Vagina (tissue), 2 donors: ENCODE results near the gene AQP7. TPM values are rescaled to one million over a fixed set of nuclear protein-coding genes. Genes with fewer than 3 reads are reported as not detected.
"Not testable (repeated sequence)": the region's sequence is repeated elsewhere in the genome, so short reads cannot be mapped to it uniquely, and the experiment has no call there.

Experiments used
- DNase-seq, 2 donors: peaks; one replicate each; pipeline ENCODE4 v3.0.0-alpha.2; 2017; ENCODE audit errors: extremely low spot score in 2 of 2
- H3K27ac ChIP-seq: fragments of 200-600 bp; sonication (generic); one replicate; pipeline ENCODE4 v1.5.1; 2019
- H3K27me3 ChIP-seq: fragments of 200-600 bp; sonication (generic); one replicate; pipeline ENCODE4 v1.5.1; 2019
- H3K36me3 ChIP-seq, 2 donors: fragments of 200-600 bp; sonication (generic); one replicate each; pipeline ENCODE4 v1.5.1; 2017 to 2019
- H3K4me1 ChIP-seq: fragments of 200-600 bp; sonication (generic); one replicate; pipeline ENCODE4 v1.5.1; 2019
- H3K4me3 ChIP-seq, 2 donors: fragments of 200-600 bp; sonication (generic); 1 replicate in 1 of 2; 2 replicates in 1 of 2; pipeline ENCODE4 v1.5.1; 2016 to 2019
- H3K9me3 ChIP-seq: fragments of 200-600 bp; sonication (generic); one replicate; pipeline ENCODE4 v1.5.1; 2019
- POLR2A ChIP-seq, 2 donors: fragments of 450-650 bp; IDR thresholded peaks; one replicate each; pipeline ENCODE4 v1.6.1; 2017; ENCODE audit warnings: antibody characterized with exemption in 2 of 2, mild to moderate bottlenecking in 2 of 2, moderate library complexity in 2 of 2
- POLR2AphosphoS5 ChIP-seq, 2 donors: sonication (generic); formaldehyde crosslinking; IDR thresholded peaks; one replicate each; pipeline ENCODE4 v1.9.0; 2017; ENCODE audit warnings: antibody characterized with exemption in 2 of 2, mild to moderate bottlenecking in 2 of 2, low read depth in 1 of 2; ENCODE audit not compliant: insufficient read depth in 1 of 2
- intact Hi-C: fragments of 100-400 bp; cut with DNase I; formaldehyde crosslinking; loops from one replicate; pipeline ENCODE4 v1.15.1; 2023
- total RNA-seq: library from RNA; depleted of rRNA; stranded (reverse); fragments of >200 nt; gene quantifications from one replicate; pipeline ENCODE4 v1.2.3, GENCODE V29; 2016
- TF ChIP-seq, protein P1 (sequence below), 3 experiments: fragments of 450-650 bp in 2 of 3; fragments of 200-600 bp in 1 of 3; sonication (generic) in 1 of 3; IDR thresholded peaks; one replicate each; pipeline ENCODE4 v1.5.1; 2017 to 2019; ENCODE audit warnings: antibody characterized with exemption in 3 of 3, mild to moderate bottlenecking in 2 of 3, moderate library complexity in 2 of 3

Gene AQP7
- total RNA-seq, 1 donor from 2014 or later = 6.4 TPM

DNA sequence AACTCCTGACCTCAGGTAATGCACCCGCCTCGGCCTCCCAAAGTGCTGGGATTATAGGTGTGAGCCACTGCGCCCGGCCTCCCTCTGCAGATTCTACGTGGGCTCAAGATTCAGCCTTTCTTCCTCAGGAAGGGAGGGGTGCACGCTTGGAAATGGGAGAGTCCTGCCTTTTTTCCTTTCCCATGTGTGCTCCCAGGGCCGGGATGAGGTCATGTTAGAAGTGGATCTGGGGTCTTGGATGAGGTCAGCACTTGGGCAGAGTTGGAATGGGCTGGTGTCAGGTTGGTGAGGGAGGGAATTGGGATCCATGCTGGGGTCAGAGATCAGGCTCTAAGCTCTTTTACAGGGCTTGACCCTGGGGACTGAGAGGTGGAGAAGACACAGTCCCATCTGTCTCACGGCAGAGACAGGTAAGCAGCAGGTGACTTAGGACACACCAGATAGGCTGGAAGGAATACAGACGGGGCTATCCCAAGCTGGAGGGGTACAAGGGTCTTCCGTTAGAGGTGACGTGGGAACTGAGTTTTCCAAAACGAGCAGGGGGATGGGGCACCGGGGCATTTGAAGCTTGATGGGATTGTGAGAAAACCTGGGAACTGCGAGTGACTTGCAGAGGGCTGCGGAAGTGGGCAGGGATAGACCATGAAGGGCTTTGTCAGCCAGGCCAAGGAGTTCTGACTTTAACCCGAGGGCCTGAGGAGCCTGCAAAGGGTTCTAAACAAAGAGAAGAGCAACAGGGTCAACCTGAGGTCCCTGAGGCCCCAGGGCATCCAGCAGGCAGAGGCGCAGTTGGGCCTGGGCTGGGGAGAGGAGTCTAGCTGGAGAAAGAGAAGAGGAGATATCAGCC is 1.8 kb upstream of the AQP7 start:
- intact Hi-C loops = no loop called here
- TF ChIP-seq POLR2AphosphoS5 (IDR thresholded peaks at IDR 0.05; ENCODE audit: insufficient read depth in 1 of 2, low read depth in 1 of 2) (no peak), POLR2A (IDR thresholded peaks at IDR 0.05) (no peak)
- TF ChIP-seq, protein P1, sequence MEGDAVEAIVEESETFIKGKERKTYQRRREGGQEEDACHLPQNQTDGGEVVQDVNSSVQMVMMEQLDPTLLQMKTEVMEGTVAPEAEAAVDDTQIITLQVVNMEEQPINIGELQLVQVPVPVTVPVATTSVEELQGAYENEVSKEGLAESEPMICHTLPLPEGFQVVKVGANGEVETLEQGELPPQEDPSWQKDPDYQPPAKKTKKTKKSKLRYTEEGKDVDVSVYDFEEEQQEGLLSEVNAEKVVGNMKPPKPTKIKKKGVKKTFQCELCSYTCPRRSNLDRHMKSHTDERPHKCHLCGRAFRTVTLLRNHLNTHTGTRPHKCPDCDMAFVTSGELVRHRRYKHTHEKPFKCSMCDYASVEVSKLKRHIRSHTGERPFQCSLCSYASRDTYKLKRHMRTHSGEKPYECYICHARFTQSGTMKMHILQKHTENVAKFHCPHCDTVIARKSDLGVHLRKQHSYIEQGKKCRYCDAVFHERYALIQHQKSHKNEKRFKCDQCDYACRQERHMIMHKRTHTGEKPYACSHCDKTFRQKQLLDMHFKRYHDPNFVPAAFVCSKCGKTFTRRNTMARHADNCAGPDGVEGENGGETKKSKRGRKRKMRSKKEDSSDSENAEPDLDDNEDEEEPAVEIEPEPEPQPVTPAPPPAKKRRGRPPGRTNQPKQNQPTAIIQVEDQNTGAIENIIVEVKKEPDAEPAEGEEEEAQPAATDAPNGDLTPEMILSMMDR (IDR thresholded peaks at IDR 0.05) = no peak
- Histone ChIP-seq H3K4me3 (no peak overlapping the region), H3K4me1 (peaks cover 9% of the 10 kb centered on the region), H3K27ac (no peak overlapping the region), H3K9me3 (no peaks in the 10 kb centered on the region), H3K36me3 (no peaks in the 10 kb centered on the region), H3K27me3 (no peaks in the 10 kb centered on the region)
- DNase-seq = no peak

DNA sequence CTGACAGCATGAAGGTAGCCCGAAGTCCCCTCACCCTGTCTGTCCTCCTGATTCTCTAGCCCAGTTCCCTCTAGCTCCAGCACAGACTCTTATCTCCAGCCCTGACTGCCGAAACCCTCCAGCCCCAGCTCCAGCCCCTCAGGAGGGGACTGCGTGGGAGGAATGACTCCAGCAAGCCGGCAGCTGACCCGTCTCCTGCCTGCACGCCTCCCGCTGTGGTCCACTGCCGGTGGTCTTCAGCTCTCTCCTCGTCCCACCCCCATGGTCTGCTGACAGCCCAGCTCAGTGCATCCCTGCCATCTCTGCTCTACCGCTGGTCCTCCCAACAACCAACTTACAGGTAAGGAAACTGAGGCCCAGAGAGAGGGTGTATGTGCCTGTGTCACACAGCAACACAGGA is 559 bp downstream of the AQP7 start:
- H3K4me1 ChIP-seq, H3K4me3 ChIP-seq, H3K27me3 ChIP-seq, DNase-seq, H3K36me3 ChIP-seq, intact Hi-C loops, H3K27ac ChIP-seq, H3K9me3 ChIP-seq: not testable (repeated sequence)

- H3K9me3 ChIP-seq, H3K36me3 ChIP-seq, H3K27me3 ChIP-seq, H3K27ac ChIP-seq, intact Hi-C loops, H3K4me1 ChIP-seq, DNase-seq, H3K4me3 ChIP-seq: not testable (repeated sequence)
Measured at GRCh38 chr9:33399047-33399446, 3.3 kb downstream of the AQP7 start.

- H3K27me3 ChIP-seq = not testable (repeated sequence)
Measured at GRCh38 chr9:33397801-33398200, 4.6 kb downstream of the AQP7 start.

DNA sequence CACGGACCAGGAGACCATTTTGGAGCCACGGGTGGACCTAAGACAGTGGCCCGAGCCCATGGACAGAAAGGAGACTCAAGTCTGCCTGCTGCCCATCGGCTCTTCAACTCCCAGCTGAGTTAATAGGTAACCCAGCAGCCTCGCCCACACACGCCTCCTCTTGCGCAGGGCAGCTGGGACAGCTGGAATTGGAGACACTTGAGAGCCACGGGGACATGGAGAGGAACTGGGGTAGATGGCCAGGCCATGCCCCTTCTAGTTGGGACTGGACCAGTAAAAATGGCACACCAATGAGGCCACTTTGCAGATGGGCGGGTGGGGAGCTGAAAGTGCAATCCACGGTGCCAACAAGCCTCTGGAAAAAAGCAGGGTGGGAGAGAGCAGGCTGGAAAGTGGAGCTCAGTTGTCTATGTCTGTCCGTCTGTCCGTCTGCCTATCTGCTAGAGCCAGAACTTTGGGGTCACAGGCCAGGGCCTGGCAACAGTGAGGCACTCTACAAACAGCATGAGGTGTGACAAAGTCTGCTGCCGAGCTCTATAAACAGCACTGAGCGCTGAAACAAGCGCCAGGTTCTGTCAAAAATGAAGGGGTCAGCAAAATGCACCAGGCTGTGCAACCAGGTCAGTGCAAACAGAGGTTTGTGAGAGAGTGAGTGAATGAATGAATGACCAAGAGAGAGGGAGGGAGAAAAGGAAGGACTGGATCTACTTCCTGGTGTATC is 7.0 kb downstream of the AQP7 start:
- intact Hi-C loops, H3K4me3 ChIP-seq, DNase-seq, H3K9me3 ChIP-seq, H3K36me3 ChIP-seq, H3K27me3 ChIP-seq, H3K27ac ChIP-seq: not testable (repeated sequence)
- H3K4me1 ChIP-seq = peaks cover 11% of the 10 kb centered on the region

More at GRCh38 chr9:33397801-33398200, 4.6 kb downstream of the AQP7 start:
- H3K36me3 ChIP-seq, H3K4me1 ChIP-seq, H3K4me3 ChIP-seq, H3K9me3 ChIP-seq, intact Hi-C loops, H3K27ac ChIP-seq, DNase-seq: not testable (repeated sequence)

GRCh38 chr9:33393986-33394385 is 8.4 kb downstream of the AQP7 start:
- H3K27me3 ChIP-seq, H3K27ac ChIP-seq, H3K36me3 ChIP-seq, DNase-seq, intact Hi-C loops, H3K4me3 ChIP-seq, H3K9me3 ChIP-seq: not testable (repeated sequence)
- H3K4me1 ChIP-seq = peaks cover 11% of the 10 kb centered on the region

DNA sequence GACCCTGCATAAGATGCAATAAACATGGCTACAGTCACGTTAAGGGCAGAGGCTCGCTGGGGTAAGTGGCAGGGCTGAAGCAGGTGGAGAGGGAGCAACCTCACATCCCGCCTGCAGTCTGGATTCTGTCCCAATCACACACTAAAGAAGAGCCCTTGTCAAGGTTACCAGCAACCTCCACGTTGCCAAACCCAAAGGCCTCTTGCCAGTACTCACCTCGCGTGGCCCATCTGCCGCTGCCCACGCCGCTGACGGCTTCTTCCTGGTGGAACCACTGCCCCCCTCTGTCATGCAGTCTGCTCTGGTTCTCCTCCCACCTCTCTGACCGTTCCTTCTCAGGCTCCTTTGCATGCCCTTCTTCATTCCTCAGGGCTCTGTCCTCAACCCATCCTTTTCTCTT is 8.8 kb downstream of the AQP7 start:
- no peak for DNase-seq
- TF ChIP-seq, protein P1 (IDR thresholded peaks at IDR 0.05) = no peak
- no peak for TF ChIP-seq POLR2AphosphoS5 (IDR thresholded peaks at IDR 0.05; ENCODE audit: insufficient read depth in 1 of 2, low read depth in 1 of 2)
- Histone ChIP-seq H3K9me3 (no peaks in the 10 kb centered on the region), H3K4me1 (peaks cover 11% of the 10 kb centered on the region), H3K27me3 (no peaks in the 10 kb centered on the region), H3K27ac (no peak overlapping the region), H3K4me3 (no peak overlapping the region), H3K36me3 (no peaks in the 10 kb centered on the region)
- intact Hi-C loops = no loop called here

- H3K9me3 ChIP-seq, intact Hi-C loops, H3K27me3 ChIP-seq, H3K36me3 ChIP-seq, H3K27ac ChIP-seq, DNase-seq, H3K4me3 ChIP-seq: not testable (repeated sequence)
- H3K4me1 ChIP-seq = peaks cover 11% of the 10 kb centered on the region
Measured at GRCh38 chr9:33392591-33393021, 9.8 kb downstream of the AQP7 start.
